Measurements from ENCODE around the gene COX6B1.
"Not testable (repeated sequence)": the region's sequence is repeated elsewhere in the genome, so short reads cannot be mapped to it uniquely, and the experiment has no call there.

DNA sequence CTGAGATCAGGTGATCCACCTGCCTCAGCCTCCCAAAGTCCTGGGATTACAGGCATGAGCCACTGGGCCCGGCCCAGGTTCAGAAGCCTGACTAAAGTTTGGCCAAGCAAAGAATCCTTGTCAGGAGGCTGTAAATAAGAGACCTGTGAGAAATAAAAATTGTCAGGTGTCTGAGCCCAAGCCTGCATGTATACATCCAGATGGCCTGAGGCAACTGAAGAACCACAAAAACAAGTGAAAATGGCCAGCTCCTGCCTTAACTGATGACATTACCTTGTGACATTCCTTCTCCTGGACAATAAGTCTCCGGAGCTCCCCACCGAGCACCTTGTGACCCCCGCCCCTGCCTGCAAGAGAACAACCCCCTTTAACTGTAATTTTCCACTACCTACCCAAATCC is 43.7 kb upstream of the COX6B1 start:
- TF ChIP-seq, protein P1, sequence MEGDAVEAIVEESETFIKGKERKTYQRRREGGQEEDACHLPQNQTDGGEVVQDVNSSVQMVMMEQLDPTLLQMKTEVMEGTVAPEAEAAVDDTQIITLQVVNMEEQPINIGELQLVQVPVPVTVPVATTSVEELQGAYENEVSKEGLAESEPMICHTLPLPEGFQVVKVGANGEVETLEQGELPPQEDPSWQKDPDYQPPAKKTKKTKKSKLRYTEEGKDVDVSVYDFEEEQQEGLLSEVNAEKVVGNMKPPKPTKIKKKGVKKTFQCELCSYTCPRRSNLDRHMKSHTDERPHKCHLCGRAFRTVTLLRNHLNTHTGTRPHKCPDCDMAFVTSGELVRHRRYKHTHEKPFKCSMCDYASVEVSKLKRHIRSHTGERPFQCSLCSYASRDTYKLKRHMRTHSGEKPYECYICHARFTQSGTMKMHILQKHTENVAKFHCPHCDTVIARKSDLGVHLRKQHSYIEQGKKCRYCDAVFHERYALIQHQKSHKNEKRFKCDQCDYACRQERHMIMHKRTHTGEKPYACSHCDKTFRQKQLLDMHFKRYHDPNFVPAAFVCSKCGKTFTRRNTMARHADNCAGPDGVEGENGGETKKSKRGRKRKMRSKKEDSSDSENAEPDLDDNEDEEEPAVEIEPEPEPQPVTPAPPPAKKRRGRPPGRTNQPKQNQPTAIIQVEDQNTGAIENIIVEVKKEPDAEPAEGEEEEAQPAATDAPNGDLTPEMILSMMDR (IDR thresholded peaks at IDR 0.05; ENCODE audit: insufficient read depth, low read length): not testable (repeated sequence)
- TF ChIP-seq, protein P2, sequence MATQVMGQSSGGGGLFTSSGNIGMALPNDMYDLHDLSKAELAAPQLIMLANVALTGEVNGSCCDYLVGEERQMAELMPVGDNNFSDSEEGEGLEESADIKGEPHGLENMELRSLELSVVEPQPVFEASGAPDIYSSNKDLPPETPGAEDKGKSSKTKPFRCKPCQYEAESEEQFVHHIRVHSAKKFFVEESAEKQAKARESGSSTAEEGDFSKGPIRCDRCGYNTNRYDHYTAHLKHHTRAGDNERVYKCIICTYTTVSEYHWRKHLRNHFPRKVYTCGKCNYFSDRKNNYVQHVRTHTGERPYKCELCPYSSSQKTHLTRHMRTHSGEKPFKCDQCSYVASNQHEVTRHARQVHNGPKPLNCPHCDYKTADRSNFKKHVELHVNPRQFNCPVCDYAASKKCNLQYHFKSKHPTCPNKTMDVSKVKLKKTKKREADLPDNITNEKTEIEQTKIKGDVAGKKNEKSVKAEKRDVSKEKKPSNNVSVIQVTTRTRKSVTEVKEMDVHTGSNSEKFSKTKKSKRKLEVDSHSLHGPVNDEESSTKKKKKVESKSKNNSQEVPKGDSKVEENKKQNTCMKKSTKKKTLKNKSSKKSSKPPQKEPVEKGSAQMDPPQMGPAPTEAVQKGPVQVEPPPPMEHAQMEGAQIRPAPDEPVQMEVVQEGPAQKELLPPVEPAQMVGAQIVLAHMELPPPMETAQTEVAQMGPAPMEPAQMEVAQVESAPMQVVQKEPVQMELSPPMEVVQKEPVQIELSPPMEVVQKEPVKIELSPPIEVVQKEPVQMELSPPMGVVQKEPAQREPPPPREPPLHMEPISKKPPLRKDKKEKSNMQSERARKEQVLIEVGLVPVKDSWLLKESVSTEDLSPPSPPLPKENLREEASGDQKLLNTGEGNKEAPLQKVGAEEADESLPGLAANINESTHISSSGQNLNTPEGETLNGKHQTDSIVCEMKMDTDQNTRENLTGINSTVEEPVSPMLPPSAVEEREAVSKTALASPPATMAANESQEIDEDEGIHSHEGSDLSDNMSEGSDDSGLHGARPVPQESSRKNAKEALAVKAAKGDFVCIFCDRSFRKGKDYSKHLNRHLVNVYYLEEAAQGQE (IDR thresholded peaks at IDR 0.05; ENCODE audit: insufficient replicate concordance, low read depth): not testable (repeated sequence)
